ENCODE results near the gene IL2RA.

- TF ChIP-seq CTCF (IDR thresholded peaks at IDR 0.05) (no peak), POLR2A (IDR thresholded peaks at IDR 0.05) (no peak)
These were observed 94.0 kb downstream of the IL2RA start for GRCh38 chr10:5968037-5968680.
